ENCODE results near the gene CCDC50. TPM values are rescaled to one million over a fixed set of nuclear protein-coding genes. Genes with fewer than 3 reads are reported as not detected.
A peak's percentile ranks its signal among the peaks of the same experiment; 100 is the strongest.

Gene CCDC50
- total RNA-seq, 1 donor from 2014 or later: 89.9 TPM

DNA sequence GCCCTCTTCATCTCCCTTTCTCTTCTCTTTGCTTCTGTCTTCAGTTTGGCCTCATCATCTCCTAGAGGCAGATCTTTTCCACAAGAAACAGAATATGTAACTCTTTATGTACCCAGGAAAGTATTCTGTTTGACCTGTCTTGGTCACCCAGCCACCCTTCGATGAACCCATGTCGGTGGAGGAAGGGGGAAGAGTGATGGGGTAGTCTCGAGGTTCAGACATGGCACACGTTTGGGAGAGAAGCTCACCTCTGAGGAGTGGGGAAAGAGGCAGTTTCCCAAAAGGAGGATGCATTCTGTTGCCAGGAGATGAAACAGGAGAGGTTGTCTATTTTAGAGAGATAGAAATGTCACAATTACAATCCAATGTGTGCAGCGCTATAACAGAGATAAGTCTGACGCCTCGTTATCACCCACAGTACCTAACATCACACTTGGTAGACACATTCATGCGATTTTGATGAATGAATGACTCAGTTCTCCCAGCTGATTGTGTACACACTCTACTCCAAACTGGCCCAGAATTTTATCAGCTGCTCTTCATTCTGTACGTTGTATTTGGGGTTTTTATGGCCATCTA, 722 bp upstream of the CCDC50 start:
- Mint-ChIP-seq H3K9me3 (ENCODE audit: unreplicated experiment) (peaks cover under 1% of the 10 kb centered on the region), H3K27me3 (ENCODE audit: low read depth, unreplicated experiment) (no peaks in the 10 kb centered on the region), H3K27ac (ENCODE audit: unreplicated experiment) (peak overlapping the region; percentile 41), H3K36me3 (ENCODE audit: low read depth, unreplicated experiment) (no peaks in the 10 kb centered on the region), H3K4me3 (ENCODE audit: unreplicated experiment) (peak overlapping the region; percentile 77), H3K4me1 (ENCODE audit: low read depth, unreplicated experiment) (peaks cover 24% of the 10 kb centered on the region)
- peak overlapping the region; percentile 98 for H3K9ac ChIP-seq (ENCODE audit: low read length)
- H3K79me2 ChIP-seq (ENCODE audit: insufficient read depth, low read length): peaks cover 47% of the 10 kb centered on the region
- H3K4me2 ChIP-seq (ENCODE audit: low read length): peak overlapping the region; percentile 96
- TF ChIP-seq, protein P1, sequence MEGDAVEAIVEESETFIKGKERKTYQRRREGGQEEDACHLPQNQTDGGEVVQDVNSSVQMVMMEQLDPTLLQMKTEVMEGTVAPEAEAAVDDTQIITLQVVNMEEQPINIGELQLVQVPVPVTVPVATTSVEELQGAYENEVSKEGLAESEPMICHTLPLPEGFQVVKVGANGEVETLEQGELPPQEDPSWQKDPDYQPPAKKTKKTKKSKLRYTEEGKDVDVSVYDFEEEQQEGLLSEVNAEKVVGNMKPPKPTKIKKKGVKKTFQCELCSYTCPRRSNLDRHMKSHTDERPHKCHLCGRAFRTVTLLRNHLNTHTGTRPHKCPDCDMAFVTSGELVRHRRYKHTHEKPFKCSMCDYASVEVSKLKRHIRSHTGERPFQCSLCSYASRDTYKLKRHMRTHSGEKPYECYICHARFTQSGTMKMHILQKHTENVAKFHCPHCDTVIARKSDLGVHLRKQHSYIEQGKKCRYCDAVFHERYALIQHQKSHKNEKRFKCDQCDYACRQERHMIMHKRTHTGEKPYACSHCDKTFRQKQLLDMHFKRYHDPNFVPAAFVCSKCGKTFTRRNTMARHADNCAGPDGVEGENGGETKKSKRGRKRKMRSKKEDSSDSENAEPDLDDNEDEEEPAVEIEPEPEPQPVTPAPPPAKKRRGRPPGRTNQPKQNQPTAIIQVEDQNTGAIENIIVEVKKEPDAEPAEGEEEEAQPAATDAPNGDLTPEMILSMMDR (IDR thresholded peaks at IDR 0.05; ENCODE audit: insufficient read depth, low read depth, low read length): no peak
- no peak for TF ChIP-seq EZH2 (IDR thresholded peaks at IDR 0.05; ENCODE audit: insufficient read depth, low read length)
- H2AFZ ChIP-seq (ENCODE audit: low read depth, low read length): peak overlapping the region; percentile 90
- FAIRE-seq (no peak), DNase-seq (ENCODE audit: low read depth) (peak; percentile 46)
- peak overlapping the region; percentile 98 for H3K27ac ChIP-seq (ENCODE audit: low read depth, low read length)
- no peaks in the 10 kb centered on the region for H3K36me3 ChIP-seq (ENCODE audit: insufficient read depth, low read length)
- H3K27me3 ChIP-seq (ENCODE audit: insufficient read depth, low read length): no peaks in the 10 kb centered on the region
- no peaks in the 10 kb centered on the region for H3K9me3 ChIP-seq (ENCODE audit: insufficient read depth, low read depth, low read length)
- peaks cover 29% of the 10 kb centered on the region for H3K4me1 ChIP-seq (ENCODE audit: insufficient read depth, low read length)
- H4K20me1 ChIP-seq (ENCODE audit: insufficient read depth, low read length): no peaks in the 10 kb centered on the region
- H3K4me3 ChIP-seq (ENCODE audit: insufficient read depth, low read depth, low read length): peak overlapping the region; percentile 92

DNA sequence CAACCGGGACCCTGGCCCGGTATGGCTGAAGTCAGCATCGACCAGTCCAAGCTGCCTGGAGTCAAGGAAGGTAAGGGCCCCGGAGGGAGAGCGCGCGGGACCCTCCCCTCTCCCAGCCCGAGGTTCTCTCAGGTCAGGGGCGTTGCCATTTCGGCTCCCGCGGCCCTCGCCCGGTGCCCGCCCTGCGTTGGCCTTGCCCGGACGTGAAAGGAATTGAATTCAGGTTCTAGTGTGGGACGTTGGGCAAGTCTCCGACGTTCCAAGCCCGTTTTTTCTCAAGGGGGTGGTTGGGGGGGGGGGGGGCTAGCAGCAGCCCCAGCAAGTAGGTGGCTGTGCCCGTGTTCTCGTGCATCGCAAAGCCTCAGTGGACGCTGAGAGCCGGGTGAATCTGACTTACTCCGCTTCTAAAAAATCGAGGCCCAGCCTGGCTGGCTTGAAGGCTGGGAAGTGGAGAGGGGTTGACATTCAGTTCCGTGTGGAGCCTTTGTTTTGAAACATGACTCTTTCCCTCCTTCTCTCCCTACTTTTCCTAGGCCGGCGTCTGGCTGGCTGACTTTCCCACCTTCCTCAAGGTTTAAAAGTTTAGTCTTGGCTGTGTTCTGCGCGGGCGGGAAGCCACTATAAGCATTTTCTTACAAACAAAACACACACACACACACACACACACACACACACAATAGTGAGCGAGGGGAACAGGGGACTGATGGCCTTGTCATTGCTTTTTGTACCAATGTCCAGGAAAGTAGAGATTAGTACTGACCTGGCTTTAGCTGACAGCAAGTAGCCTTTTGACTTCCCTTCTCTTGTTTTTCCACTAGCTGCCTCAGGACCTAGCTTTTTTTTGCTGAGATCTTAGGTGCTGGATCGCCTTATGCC, 698 bp downstream of the CCDC50 start, which contains the start of gene UTS2B:
Gene UTS2B (minus strand): TSS at position 873 of the 876 bp plus-strand sequence. CDS start 48,337 bp downstream, outside the sequence.
- Histone ChIP-seq H3K36me3 (ENCODE audit: insufficient read depth, low read length) (no peaks in the 10 kb centered on the region), H3K27me3 (ENCODE audit: insufficient read depth, low read length) (no peaks in the 10 kb centered on the region), H4K20me1 (ENCODE audit: insufficient read depth, low read length) (no peaks in the 10 kb centered on the region), H3K27ac (ENCODE audit: low read depth, low read length) (peak within 1 kb of the TSS; percentile 98), H3K4me2 (ENCODE audit: low read length) (peak within 1 kb of the TSS; percentile 96), H3K9ac (ENCODE audit: low read length) (peak within 1 kb of the TSS; percentile 98), H3K4me1 (ENCODE audit: insufficient read depth, low read length) (peaks cover 29% of the 10 kb centered on the region), H3K9me3 (ENCODE audit: insufficient read depth, low read depth, low read length) (no peaks in the 10 kb centered on the region), H2AFZ (ENCODE audit: low read depth, low read length) (peak within 1 kb of the TSS; percentile 90), H3K4me3 (ENCODE audit: insufficient read depth, low read depth, low read length) (peak within 1 kb of the TSS; percentile 92), H3K79me2 (ENCODE audit: insufficient read depth, low read length) (peaks cover 62% of the 10 kb centered on the region)
- Mint-ChIP-seq H3K4me3 (ENCODE audit: unreplicated experiment) (peak within 1 kb of the TSS; percentile 98), H3K4me1 (ENCODE audit: low read depth, unreplicated experiment) (peaks cover 33% of the 10 kb centered on the region), H3K27ac (ENCODE audit: unreplicated experiment) (peak within 1 kb of the TSS; percentile 96), H3K27me3 (ENCODE audit: low read depth, unreplicated experiment) (no peaks in the 10 kb centered on the region), H3K36me3 (ENCODE audit: low read depth, unreplicated experiment) (no peaks in the 10 kb centered on the region), H3K9me3 (ENCODE audit: unreplicated experiment) (no peaks in the 10 kb centered on the region)
- no peak for TF ChIP-seq EZH2 (IDR thresholded peaks at IDR 0.05; ENCODE audit: insufficient read depth, low read length)
- TF ChIP-seq, protein P1 (IDR thresholded peaks at IDR 0.05; ENCODE audit: insufficient read depth, low read depth, low read length): no peak
- FAIRE-seq (peak; percentile 32), DNase-seq (ENCODE audit: low read depth) (peak; percentile 63)
